Femur (tissue), 1 donor: ENCODE data around the gene UNK.
A peak's percentile ranks its signal among the peaks of the same experiment; 100 is the strongest.

Experiments used
- DNase-seq: peaks from one replicate; pipeline ENCODE4 v3.0.0-alpha.2; 2017

UNK gene, protein sequence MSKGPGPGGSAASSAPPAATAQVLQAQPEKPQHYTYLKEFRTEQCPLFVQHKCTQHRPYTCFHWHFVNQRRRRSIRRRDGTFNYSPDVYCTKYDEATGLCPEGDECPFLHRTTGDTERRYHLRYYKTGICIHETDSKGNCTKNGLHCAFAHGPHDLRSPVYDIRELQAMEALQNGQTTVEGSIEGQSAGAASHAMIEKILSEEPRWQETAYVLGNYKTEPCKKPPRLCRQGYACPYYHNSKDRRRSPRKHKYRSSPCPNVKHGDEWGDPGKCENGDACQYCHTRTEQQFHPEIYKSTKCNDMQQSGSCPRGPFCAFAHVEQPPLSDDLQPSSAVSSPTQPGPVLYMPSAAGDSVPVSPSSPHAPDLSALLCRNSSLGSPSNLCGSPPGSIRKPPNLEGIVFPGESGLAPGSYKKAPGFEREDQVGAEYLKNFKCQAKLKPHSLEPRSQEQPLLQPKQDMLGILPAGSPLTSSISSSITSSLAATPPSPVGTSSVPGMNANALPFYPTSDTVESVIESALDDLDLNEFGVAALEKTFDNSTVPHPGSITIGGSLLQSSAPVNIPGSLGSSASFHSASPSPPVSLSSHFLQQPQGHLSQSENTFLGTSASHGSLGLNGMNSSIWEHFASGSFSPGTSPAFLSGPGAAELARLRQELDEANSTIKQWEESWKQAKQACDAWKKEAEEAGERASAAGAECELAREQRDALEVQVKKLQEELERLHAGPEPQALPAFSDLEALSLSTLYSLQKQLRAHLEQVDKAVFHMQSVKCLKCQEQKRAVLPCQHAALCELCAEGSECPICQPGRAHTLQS

DNA sequence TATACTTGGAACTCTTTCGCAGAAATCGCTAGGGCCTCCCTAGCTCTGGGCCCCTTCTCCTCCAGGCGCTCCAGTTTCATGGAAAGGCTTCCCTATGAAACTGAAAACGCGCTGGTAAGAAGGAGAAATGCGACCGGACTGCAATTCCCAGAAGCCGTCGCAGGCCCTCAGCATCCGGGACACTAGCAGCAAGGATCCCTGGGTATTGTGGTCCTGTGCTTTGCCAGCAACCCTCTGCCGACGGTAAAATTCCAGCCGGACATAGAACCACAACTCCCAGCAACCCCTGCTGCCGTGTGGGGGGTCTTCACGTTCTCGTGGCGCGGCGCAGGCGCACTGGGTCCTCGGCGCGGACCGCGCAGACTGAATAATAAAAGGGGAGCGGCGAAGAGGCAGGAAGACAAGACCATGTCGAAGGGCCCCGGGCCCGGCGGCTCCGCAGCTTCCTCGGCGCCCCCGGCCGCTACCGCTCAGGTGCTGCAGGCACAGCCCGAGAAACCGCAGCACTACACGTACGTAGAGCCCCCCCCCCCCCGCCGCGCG, at the start of gene UNK:
Gene UNK (plus strand): TSS at position 334 of the 543 bp plus-strand sequence. CDS start 75 bp downstream, at position 409.
- peak; percentile 99 for DNase-seq

DNA sequence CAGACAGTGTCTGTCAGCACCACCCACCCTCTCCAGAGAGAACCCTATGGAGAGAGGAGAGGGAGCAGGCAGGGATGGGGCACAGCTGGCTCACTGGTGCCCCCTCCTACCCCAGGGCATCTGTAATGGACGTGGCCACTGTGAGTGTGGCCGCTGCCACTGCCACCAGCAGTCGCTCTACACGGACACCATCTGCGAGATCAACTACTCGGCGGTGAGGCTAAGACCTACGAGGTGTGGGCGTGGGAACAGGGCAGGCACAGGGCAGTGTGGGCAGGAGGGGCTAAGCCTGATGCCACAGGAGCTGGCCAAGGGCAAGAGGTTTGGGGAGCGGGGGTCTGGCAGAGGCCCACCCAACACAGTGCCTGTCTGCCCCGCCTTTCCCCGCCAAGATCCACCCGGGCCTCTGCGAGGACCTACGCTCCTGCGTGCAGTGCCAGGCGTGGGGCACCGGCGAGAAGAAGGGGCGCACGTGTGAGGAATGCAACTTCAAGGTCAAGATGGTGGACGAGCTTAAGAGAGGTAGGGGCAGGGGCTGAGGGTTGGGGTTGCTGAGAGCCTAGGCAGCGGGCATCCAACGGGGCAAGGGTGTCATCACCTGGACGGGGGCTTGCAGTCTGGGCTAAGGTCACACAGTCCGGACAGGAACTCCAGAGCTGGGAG, 48.3 kb upstream of the UNK start:
- no peak for DNase-seq

DNA sequence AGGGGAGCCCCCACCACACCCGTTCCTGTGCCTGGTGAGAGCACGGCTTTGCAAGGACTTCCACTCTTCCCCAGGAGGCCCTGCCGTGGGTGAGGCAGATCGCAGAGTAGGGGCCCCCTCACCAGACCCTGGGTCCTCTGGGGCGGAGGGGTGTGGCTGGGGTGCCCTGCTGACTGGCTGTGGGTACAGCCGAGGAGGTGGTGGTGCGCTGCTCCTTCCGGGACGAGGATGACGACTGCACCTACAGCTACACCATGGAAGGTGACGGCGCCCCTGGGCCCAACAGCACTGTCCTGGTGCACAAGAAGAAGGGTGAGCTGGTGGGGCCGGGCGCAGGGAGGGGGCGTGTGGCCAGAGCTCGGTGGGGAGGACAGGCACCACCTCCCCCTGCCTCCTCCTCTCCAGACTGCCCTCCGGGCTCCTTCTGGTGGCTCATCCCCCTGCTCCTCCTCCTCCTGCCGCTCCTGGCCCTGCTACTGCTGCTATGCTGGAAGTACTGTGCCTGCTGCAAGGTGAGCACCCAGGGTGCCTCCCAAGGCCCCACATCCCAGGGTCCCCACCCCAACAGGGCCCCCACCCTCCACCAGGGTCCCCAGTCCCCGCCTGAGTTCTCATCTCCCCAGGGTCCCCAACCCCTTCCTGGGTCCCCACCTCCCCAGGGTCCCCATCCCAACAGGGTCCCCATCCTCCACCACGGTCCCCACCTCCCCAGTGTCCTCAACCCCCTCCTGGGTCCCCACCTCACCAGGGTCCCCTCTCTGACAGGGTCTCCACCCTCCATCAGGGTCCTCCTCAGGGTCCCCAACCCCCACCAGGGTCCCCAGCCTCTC, 47.3 kb upstream of the UNK start:
- no peak for DNase-seq

DNA sequence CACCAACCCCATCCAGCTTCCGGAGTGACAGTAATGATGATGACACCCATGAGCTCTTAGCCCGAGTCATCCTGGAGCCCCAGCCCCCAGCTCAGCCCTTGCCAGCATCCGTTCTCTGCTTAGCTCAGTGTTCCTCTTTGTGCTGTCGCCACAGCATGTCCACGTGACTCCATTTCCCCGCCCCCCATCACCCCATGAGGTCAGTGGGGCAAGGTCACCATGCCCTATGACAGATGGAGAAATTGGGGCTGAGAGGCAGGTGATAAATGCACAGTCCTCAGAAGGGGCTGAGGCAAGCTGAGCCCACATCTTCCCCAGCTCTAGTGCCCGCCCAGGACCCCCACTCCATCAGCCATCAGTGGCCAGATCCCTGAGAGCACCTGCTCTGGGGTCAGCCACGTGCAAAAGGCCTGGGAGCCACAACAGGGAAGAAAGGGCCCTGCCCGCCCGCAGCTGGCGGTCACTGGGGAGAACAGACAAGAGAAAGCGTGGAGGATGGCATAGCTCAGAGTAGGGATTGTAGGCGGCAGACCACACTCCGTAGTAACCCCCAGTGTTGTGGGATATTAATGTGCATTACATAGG, 46.3 kb upstream of the UNK start:
- DNase-seq = peak; percentile 44

DNA sequence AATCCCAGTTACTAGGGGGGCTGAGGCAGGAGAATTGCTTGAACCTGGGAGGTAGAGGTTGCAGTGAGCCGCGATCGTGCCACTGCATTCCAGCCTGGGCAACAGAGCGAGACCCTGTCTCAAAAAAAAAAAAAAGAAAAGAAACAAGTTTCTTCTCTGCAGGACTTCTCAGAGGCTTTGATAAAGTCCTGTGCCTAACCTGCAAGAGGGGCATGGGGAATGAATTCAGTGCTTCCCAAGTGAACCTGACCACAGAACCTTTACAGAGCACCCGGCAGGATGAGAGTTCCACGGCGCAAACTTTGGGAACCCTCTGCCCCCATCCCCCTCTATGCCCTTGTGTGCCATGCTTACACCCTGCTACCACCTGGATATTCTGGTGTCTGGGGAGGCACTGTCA, 45.4 kb upstream of the UNK start:
- DNase-seq = no peak

DNA sequence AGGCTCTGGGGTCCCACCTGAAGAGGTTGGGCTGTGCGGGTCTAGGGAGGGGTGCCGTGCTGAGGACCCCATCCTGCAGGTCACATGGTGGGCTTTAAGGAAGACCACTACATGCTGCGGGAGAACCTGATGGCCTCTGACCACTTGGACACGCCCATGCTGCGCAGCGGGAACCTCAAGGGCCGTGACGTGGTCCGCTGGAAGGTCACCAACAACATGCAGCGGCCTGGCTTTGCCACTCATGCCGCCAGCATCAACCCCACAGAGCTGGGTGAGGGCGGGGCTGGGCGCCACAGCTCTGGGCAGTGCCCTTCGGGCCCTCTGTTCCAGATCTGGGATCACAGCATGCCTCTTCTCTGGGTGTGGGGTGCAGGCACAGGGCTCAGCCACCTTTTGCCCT, 44.8 kb upstream of the UNK start:
- no peak for DNase-seq

DNA sequence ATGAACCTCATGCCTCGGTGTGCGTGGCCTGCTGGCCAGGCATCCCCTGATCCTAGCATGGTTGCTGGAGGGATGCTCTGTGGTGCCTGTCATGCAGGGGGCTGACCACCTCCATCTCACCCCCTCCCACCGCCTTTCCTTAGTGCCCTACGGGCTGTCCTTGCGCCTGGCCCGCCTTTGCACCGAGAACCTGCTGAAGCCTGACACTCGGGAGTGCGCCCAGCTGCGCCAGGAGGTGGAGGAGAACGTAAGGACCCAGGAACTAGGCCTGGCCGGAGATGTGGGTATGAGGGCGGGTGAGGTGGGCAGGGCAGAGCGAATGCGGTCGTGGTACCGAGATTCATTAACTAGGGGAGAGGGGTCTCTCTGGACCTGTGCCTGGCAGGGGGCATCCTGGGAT, 44.4 kb upstream of the UNK start:
- no peak for DNase-seq

DNA sequence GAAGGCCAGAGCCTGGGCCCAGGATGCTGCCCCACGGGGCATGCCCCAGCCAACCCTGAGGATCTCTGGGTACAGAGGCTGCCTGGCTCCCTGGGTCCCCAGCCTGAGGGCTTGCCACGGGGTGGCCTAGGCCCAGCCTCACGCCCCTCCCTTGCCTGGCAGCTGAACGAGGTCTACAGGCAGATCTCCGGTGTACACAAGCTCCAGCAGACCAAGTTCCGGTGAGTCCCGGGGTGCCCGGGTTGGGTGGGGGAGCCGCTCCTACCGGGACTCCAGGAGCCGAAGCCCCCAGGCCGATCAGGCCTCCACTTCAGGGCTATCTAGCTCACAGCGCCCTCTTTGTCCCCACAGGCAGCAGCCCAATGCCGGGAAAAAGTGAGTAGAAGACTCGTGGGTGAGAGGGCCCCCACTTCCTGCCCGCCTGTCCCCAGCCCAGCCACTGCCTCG, 44.0 kb upstream of the UNK start:
- no peak for DNase-seq

DNA sequence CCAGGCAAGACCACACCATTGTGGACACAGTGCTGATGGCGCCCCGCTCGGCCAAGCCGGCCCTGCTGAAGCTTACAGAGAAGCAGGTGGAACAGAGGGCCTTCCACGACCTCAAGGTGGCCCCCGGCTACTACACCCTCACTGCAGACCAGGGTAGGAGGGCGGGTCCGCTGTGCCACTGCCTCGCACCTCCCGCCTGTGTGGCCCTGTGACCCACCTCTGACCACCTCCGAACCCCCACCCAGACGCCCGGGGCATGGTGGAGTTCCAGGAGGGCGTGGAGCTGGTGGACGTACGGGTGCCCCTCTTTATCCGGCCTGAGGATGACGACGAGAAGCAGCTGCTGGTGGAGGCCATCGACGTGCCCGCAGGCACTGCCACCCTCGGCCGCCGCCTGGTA, 42.3 kb upstream of the UNK start:
- no peak for DNase-seq

DNA sequence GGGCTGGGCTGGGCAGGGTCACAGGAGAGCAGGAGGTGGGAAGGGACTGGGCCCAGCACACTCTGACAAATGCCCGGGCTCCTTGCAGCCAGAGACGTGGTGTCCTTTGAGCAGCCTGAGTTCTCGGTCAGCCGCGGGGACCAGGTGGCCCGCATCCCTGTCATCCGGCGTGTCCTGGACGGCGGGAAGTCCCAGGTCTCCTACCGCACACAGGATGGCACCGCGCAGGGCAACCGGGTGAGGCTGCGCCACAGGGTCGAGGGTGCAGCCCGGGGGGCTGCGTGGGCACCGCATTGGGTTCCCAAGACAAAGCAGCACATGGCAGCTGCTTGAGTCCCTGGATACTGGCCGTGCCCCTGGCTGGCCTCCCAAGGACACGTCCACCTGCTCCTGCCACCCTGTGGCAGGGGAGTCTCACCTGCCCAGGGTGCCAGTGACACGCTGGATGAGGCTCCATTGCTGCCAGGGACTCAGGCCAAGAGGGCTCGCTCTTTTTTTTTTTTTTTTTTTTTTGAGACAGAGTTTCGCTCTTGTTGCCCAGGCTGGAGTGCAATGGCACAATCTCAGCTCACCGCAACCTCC, 40.9 kb upstream of the UNK start:
- no peak for DNase-seq

DNA sequence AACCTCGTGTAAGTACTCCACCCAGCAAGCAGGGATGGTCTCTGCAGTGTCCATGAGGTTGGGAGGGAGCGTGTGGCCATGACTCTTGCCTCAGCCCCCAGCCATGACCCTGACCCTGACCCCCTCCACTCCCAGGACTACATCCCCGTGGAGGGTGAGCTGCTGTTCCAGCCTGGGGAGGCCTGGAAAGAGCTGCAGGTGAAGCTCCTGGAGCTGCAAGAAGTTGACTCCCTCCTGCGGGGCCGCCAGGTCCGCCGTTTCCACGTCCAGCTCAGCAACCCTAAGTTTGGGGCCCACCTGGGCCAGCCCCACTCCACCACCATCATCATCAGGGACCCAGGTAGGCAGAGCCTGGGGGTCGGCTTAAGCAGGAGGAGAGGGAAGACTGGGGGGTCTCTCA, 35.9 kb upstream of the UNK start:
- DNase-seq = no peak

DNA sequence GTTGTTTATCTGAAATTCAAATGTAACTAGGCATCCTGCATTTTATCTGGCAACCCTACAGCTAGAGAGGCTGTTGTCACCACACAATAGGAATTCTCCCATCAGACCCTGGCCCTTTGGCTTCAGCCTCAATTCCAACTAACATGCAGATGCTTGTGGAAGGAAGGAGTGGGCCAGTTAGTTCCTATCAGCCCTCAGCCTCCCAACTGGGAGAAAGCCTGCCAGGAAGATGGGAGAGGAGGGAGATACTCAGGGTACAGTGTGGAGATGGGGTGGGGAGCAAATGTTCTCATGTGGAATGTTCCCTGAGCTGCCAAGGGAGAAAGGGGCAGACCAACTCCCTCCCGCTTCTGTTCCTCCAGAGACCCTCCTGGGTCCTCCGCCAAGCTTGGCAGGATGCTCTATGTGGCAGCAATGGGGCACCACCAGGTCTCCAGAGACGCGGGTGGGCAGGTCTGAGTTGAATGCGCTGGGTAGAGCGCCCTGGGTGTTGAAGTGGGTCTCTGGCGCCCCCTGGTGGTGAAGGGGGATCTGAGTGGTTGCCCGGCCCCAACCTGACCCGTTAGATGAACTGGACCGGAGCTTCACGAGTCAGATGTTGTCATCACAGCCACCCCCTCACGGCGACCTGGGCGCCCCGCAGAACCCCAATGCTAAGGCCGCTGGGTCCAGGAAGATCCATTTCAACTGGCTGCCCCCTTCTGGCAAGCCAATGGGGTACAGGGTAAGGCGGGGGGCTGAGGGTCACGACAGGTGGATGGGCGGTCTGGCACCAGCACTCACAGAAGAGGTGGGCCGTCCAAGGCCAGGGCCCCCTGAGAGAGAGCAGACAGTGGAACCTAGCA, 34.8 kb upstream of the UNK start:
- peak; percentile 88 for DNase-seq

DNA sequence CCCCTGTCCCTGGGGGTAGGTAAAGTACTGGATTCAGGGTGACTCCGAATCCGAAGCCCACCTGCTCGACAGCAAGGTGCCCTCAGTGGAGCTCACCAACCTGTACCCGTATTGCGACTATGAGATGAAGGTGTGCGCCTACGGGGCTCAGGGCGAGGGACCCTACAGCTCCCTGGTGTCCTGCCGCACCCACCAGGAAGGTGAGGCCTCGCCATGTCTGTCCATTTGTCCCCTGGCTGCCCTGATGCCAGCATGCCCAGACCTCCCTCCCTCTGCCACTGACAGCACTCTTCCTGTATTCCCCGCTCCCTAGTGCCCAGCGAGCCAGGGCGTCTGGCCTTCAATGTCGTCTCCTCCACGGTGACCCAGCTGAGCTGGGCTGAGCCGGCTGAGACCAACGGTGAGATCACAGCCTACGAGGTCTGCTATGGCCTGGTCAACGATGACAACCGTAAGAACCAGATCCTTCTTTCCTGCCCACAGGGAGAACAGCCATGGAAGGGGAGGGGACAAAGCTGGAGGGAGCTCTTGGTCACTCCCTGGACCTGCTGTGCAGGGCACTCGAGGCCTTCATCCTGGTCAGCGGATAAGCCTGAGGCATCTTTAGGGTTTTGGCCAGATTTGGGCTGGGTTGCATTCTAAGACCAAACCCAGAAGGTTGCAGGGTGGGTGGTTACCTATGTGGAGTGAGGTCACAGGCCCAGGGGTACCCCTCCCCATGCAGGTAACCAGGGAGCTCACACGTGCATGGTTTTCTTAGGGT, 33.8 kb upstream of the UNK start:
- DNase-seq = no peak

DNA sequence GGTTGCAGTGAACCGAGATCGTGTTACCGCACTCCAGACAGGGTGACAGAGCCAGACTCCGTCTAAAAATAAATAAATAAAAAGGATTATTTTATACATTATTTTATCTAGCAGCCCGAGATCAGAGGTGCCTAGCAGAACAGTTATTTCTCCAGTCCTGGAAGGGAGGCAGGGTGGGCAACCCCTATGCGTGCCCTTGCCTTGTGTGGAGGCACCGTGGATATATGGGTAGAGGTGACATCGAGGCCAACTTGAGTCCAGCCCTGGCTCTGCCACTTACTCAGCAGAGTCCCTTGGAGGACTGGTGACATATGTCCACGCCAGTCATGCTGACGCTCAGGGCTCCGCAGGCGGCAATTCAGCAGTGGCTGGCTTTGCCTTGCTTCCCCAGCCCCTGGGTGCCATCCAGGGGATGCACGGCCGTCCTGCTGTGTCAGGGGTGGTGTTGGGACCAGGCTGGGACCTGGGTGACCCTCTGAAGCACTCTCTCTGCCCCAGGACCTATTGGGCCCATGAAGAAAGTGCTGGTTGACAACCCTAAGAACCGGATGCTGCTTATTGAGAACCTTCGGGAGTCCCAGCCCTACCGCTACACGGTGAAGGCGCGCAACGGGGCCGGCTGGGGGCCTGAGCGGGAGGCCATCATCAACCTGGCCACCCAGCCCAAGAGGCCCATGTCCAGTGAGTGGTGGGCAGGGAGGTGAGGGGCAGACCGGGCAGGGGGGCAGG, 32.8 kb upstream of the UNK start:
- no peak for DNase-seq

DNA sequence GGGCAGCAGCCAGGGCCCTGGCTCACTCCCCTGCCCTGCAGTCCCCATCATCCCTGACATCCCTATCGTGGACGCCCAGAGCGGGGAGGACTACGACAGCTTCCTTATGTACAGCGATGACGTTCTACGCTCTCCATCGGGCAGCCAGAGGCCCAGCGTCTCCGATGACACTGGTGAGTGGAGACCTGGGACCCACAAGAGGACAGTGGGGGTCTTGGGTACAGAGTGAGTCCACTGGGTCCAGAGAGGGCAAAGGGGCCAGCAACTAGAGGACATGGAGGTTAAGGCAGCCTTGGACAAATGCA, 32.2 kb upstream of the UNK start:
- DNase-seq = no peak

DNA sequence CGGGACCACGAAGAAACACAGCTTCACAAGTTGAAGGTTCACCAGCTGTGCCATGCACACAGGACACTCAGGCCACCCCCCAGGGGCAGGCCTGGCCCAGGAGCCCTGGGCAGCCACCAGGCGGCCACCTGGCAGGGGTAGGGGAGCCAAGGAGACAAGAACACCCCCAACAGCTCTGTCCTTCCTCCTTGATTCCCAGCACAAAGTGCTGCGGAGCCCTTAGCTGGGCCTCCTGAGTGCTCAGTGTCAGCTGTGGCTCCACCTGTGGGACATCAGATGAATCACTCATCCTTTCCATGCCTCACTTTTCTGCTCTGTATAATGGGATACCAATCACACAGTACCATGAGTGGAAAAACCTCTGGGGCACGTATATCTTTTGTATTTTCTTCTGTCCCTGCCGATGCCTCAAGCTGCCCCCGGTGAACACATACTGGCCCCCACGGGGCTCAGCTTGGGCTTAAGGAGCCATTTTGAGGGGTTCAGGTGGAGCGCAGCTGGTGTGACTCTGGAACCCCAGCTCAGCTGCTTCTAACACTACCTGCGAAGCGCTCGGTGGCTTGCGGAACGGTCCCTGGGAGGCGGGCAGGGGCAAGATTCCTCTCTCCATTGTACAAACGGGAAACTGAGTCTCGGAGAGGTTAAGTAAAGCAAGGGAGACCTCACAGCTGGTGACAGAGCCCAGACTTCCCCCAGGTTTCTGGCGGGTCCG, 31.6 kb upstream of the UNK start:
- no peak for DNase-seq

DNA sequence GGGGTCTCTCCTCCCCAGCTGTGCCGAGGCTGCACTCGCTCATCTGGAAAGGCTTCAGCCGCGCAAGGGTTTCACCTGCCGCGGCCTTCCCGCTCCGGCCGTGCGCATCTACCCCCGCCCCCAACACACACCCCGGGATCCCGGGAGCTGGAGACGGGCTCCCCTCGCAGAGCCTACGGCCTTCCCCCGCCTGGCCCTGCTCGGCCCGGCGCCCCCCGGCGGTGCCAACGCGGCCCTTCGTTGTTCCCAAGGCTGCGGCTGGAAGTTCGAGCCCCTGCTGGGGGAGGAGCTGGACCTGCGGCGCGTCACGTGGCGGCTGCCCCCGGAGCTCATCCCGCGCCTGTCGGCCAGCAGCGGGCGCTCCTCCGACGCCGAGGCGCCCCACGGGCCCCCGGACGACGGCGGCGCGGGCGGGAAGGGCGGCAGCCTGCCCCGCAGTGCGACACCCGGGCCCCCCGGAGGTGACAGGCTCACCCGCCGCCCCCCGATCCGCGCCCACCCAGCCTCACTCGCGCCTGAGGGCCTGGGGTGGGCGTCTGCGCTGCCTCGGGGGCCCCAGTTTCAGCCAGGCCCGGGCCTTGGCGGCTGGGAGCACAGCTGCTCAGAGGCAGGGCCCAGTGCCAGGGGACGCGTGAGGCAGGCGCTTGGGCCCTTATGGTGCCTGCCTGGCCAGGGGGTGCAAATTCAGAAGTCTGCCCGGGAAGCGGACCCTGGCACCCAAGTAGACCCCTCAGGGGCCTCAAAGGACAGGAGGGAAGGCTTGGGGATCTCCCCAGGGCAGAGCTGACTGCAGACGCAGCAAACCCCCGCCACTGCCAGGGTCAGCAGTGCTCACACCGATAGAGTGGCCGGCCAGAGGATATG, 30.9 kb upstream of the UNK start:
- peak; percentile 83 for DNase-seq
